ENCODE data around the gene PIGR. TPM values are rescaled to one million over a fixed set of nuclear protein-coding genes. Genes with fewer than 3 reads are reported as not detected.
A peak's percentile ranks its signal among the peaks of the same experiment; 100 is the strongest.

PIGR gene
- total and polyA plus RNA-seq, 9 of the 15 experiments (the other 6 are each of a cell fraction or from before 2014, with no cell fraction given): 0.01 to 1.5 (median 0.03) TPM; not detected in 4

DNA sequence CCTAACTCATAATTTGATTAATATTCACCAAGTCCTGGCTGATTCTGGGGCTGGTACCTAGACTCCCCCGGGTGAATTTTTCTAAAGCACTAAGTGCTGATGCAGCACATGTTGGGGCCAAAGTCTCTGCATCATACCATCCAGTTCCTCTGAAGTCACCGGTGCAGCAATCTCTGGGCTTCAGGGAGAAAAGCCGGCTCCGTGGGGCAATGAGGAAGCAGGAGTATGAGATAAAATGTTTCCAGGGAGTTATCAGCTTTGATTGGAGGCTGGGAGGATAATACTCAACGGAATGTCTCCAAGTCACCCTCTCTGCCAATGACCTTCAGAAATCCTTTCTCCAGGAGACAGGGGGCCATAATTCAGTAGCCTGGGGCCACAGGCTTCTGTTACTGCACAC is 22.8 kb upstream of the PIGR start (continued):
- TF ChIP-seq KLF10 (CRISPR knock-in tag; IDR thresholded peaks at IDR 0.05) (no peak), PHF8 (IDR thresholded peaks at IDR 0.05; ENCODE audit: borderline replicate concordance, low read length) (no peak), ZNF584 (CRISPR knock-in tag; IDR thresholded peaks at IDR 0.05; ENCODE audit: low read depth) (no peak), ZBTB7A (IDR thresholded peaks at IDR 0.05; ENCODE audit: borderline replicate concordance, control insufficient read depth, low read depth, low read length) (no peak)

DNA sequence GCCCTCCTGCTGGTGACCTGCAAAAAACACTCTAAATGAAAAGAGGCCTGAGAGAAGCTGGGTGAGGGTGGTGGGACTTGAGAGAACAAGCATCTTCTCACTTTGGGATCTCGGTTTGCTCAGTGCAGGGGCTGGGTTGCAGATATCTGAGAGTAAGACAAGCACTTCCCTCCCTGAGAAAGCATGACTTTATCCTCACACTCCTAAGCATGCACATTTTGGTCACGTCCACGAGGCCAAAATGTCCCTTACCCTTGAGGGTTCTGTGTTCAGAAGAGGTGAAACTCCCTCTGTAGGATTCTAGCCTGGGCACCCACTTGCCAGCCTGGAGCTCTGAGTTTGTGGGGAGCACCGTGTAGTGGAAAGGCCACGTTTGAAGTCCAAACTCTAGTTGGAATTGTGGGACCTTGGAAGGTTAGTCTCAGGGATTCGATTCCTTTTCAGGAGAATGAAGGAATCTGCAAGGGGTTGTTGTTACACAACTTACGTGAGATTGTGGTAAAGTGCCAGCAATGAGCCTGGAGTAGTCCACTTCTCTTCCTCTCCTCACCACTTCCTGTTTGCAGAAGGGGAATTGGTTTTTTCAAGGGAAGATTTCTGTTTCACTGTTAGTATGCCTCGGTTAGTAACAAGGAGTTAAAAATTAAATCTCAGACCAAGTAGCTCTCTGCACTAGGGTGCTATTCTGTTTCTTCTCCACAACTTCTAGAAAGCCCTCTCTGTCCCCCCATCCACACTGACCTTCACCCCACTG is 21.0 kb upstream of the PIGR start:
- FAIRE-seq: peak; percentile 68
- 5% methylated on average over 8 of the region's 8 CpGs for whole genome bisulfite sequencing (ENCODE audit: insufficient coverage, low coverage, missing lambda C conversion rate)
- Histone ChIP-seq H3K36me3 (ENCODE audit: control insufficient read depth, insufficient read depth, low read length) (no peaks in the 10 kb centered on the region), H3K9me1 (ENCODE audit: control insufficient read depth, insufficient read depth, low read length) (no peaks in the 10 kb centered on the region), H3K9ac (ENCODE audit: insufficient read depth in 1 of 2, low read depth in 2 of 2, low read length in 2 of 2) (no peak overlapping the region), H4K20me1 (replicated peaks; ENCODE audit: control insufficient read depth, insufficient read depth, low read length) (no peaks in the 10 kb centered on the region), H3K4me3 (no peak overlapping the region), H3K9me3 (replicated peaks; ENCODE audit: control insufficient read depth, insufficient read depth, low read depth, low read length) (no peaks in the 10 kb centered on the region), H3K79me2 (ENCODE audit: control insufficient read depth, insufficient read depth, low read length) (no peaks in the 10 kb centered on the region), H3K27me3 (ENCODE audit: control insufficient read depth in 2 of 2, insufficient read depth in 2 of 2, low read length in 2 of 2) (peaks cover 12 to 21% of the 10 kb centered on the region in 2 experiments; a peak in 4 of 5 replicates), H2AFZ (ENCODE audit: low read depth, low read length) (peak overlapping the region; percentile 35), H3K27ac (ENCODE audit: extremely low read depth, low read depth, low read length) (no peak overlapping the region), H3K4me1 (replicated peaks in 1 of 2; ENCODE audit: control insufficient read depth in 2 of 2, insufficient read depth in 2 of 2, low read length in 2 of 2) (no peaks in the 10 kb centered on the region; a peak in 2 of 5 replicates), H3K4me2 (ENCODE audit: insufficient read depth, low read length) (no peak overlapping the region)
- no peak for ATAC-seq
- CTCF ChIA-PET (ENCODE audit: low intra/inter-chr PET ratio): no interaction called here
- BruUV-seq (replicated peaks): no TSS peak
- POLR2A ChIA-PET: interaction anchor here (0.6 to 0.8 kb wide), 2 partner anchors 15 to 141 kb away, joined by 3 read pairs; no protein-coding TSS in a partner anchor
- no peak for DNase-seq (ENCODE audit: extremely low read depth in 1 of 4, low spot score in 3 of 4)
- in situ Hi-C loops (cut with MboI) (no loop called here), intact Hi-C loops (cut with micrococcal nuclease) (no loop called here)
- TF ChIP-seq ZNF263 (CRISPR knock-in tag; IDR thresholded peaks at IDR 0.05; ENCODE audit: borderline replicate concordance): 0 out of 2 replicates have a peak, but pooled peaks have one; percentile 18
- no peak for TF ChIP-seq SUPT5H (IDR thresholded peaks at IDR 0.05)
- TF ChIP-seq SPI1 (IDR thresholded peaks at IDR 0.05; ENCODE audit: borderline replicate concordance, low read depth, low read length): peak; percentile 92
- TF ChIP-seq, protein P1, sequence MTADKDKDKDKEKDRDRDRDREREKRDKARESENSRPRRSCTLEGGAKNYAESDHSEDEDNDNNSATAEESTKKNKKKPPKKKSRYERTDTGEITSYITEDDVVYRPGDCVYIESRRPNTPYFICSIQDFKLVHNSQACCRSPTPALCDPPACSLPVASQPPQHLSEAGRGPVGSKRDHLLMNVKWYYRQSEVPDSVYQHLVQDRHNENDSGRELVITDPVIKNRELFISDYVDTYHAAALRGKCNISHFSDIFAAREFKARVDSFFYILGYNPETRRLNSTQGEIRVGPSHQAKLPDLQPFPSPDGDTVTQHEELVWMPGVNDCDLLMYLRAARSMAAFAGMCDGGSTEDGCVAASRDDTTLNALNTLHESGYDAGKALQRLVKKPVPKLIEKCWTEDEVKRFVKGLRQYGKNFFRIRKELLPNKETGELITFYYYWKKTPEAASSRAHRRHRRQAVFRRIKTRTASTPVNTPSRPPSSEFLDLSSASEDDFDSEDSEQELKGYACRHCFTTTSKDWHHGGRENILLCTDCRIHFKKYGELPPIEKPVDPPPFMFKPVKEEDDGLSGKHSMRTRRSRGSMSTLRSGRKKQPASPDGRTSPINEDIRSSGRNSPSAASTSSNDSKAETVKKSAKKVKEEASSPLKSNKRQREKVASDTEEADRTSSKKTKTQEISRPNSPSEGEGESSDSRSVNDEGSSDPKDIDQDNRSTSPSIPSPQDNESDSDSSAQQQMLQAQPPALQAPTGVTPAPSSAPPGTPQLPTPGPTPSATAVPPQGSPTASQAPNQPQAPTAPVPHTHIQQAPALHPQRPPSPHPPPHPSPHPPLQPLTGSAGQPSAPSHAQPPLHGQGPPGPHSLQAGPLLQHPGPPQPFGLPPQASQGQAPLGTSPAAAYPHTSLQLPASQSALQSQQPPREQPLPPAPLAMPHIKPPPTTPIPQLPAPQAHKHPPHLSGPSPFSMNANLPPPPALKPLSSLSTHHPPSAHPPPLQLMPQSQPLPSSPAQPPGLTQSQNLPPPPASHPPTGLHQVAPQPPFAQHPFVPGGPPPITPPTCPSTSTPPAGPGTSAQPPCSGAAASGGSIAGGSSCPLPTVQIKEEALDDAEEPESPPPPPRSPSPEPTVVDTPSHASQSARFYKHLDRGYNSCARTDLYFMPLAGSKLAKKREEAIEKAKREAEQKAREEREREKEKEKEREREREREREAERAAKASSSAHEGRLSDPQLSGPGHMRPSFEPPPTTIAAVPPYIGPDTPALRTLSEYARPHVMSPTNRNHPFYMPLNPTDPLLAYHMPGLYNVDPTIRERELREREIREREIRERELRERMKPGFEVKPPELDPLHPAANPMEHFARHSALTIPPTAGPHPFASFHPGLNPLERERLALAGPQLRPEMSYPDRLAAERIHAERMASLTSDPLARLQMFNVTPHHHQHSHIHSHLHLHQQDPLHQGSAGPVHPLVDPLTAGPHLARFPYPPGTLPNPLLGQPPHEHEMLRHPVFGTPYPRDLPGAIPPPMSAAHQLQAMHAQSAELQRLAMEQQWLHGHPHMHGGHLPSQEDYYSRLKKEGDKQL (CRISPR knock-in tag; IDR thresholded peaks at IDR 0.05; ENCODE audit: borderline replicate concordance): no peak
- TF ChIP-seq, protein P2, sequence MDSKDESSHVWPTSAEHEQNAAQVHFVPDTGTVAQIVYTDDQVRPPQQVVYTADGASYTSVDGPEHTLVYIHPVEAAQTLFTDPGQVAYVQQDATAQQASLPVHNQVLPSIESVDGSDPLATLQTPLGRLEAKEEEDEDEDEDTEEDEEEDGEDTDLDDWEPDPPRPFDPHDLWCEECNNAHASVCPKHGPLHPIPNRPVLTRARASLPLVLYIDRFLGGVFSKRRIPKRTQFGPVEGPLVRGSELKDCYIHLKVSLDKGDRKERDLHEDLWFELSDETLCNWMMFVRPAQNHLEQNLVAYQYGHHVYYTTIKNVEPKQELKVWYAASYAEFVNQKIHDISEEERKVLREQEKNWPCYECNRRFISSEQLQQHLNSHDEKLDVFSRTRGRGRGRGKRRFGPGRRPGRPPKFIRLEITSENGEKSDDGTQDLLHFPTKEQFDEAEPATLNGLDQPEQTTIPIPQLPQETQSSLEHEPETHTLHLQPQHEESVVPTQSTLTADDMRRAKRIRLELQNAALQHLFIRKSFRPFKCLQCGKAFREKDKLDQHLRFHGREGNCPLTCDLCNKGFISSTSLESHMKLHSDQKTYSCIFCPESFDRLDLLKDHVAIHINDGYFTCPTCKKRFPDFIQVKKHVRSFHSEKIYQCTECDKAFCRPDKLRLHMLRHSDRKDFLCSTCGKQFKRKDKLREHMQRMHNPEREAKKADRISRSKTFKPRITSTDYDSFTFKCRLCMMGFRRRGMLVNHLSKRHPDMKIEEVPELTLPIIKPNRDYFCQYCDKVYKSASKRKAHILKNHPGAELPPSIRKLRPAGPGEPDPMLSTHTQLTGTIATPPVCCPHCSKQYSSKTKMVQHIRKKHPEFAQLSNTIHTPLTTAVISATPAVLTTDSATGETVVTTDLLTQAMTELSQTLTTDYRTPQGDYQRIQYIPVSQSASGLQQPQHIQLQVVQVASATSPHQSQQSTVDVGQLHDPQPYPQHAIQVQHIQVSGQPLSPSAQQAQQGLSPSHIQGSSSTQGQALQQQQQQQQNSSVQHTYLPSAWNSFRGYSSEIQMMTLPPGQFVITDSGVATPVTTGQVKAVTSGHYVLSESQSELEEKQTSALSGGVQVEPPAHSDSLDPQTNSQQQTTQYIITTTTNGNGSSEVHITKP (IDR thresholded peaks at IDR 0.05; ENCODE audit: partially characterized antibody): peak; percentile 93
- 0 out of 2 replicates have a peak, but pooled peaks have one; percentile 27 for TF ChIP-seq ATF7 (IDR thresholded peaks at IDR 0.05)
